Measurements from ENCODE around the gene SLC25A52.

SLC25A52 gene

GRCh38 chr18:31783059-31783458 is 22.4 kb upstream of the SLC25A52 start:
- no peak for TF ChIP-seq CTCF (IDR thresholded peaks at IDR 0.05; ENCODE audit: low read length)
- TF ChIP-seq EZH2 (IDR thresholded peaks at IDR 0.05; ENCODE audit: borderline replicate concordance, low read length) = no peak
- Histone ChIP-seq H3K4me2 (ENCODE audit: low read length) (no peak overlapping the region), H3K79me2 (ENCODE audit: insufficient read depth, low read length) (no peaks in the 10 kb centered on the region), H4K20me1 (ENCODE audit: insufficient read depth, low read length) (no peaks in the 10 kb centered on the region), H3K4me1 (ENCODE audit: insufficient read depth, low read length, severe bottlenecking) (no peaks in the 10 kb centered on the region), H3K9me2 (ENCODE audit: low read depth, low read length) (no peaks in the 10 kb centered on the region), H2AFZ (ENCODE audit: low read length) (no peak overlapping the region), H3K9ac (ENCODE audit: low read length) (no peak overlapping the region), H3K27ac (ENCODE audit: low read depth, low read length, poor library complexity, severe bottlenecking) (no peak overlapping the region), H3K4me3 (ENCODE audit: low read depth, low read length, poor library complexity, severe bottlenecking) (no peak overlapping the region), H3F3A (ENCODE audit: insufficient read depth, low read length) (no peaks in the 10 kb centered on the region), H3K9me3 (ENCODE audit: low read length) (peaks cover 8% of the 10 kb centered on the region; the same call in 1 of the 2 replicates), H3K27me3 (ENCODE audit: insufficient read depth, low read length) (no peaks in the 10 kb centered on the region), H3K36me3 (ENCODE audit: insufficient read depth, low read length) (no peaks in the 10 kb centered on the region)

GRCh38 chr18:31778391-31778950 is 17.8 kb upstream of the SLC25A52 start:
- Histone ChIP-seq H3K27ac (ENCODE audit: low read depth, low read length, poor library complexity, severe bottlenecking) (no peak overlapping the region), H3K9ac (ENCODE audit: low read length) (no peak overlapping the region), H3K4me2 (ENCODE audit: low read length) (no peak overlapping the region), H3K4me1 (ENCODE audit: insufficient read depth, low read length, severe bottlenecking) (no peaks in the 10 kb centered on the region), H4K20me1 (ENCODE audit: insufficient read depth, low read length) (no peaks in the 10 kb centered on the region), H2AFZ (ENCODE audit: low read length) (no peak overlapping the region), H3K27me3 (ENCODE audit: insufficient read depth, low read length) (no peaks in the 10 kb centered on the region), H3K36me3 (ENCODE audit: insufficient read depth, low read length) (no peaks in the 10 kb centered on the region), H3F3A (ENCODE audit: insufficient read depth, low read length) (no peaks in the 10 kb centered on the region), H3K4me3 (ENCODE audit: low read depth, low read length, poor library complexity, severe bottlenecking) (no peak overlapping the region), H3K9me2 (ENCODE audit: low read depth, low read length) (no peaks in the 10 kb centered on the region), H3K9me3 (ENCODE audit: low read length) (peaks cover 8% of the 10 kb centered on the region; the same call in 1 of the 2 replicates), H3K79me2 (ENCODE audit: insufficient read depth, low read length) (no peaks in the 10 kb centered on the region)
- no peak for TF ChIP-seq EZH2 (IDR thresholded peaks at IDR 0.05; ENCODE audit: borderline replicate concordance, low read length)
- no peak for TF ChIP-seq CTCF (IDR thresholded peaks at IDR 0.05; ENCODE audit: low read length)

GRCh38 chr18:31776093-31776492 is 15.4 kb upstream of the SLC25A52 start:
- H3K9me3 ChIP-seq (ENCODE audit: low read length) = peaks cover 8% of the 10 kb centered on the region; the same call in 1 of the 2 replicates
- no peak overlapping the region for H3K4me3 ChIP-seq (ENCODE audit: low read depth, low read length, poor library complexity, severe bottlenecking)
- no peak overlapping the region for H3K27ac ChIP-seq (ENCODE audit: low read depth, low read length, poor library complexity, severe bottlenecking)
- TF ChIP-seq EZH2 (IDR thresholded peaks at IDR 0.05; ENCODE audit: borderline replicate concordance, low read length) (no peak), CTCF (IDR thresholded peaks at IDR 0.05; ENCODE audit: low read length) (no peak)
- no peaks in the 10 kb centered on the region for H3K79me2 ChIP-seq (ENCODE audit: insufficient read depth, low read length)
- H3K4me1 ChIP-seq (ENCODE audit: insufficient read depth, low read length, severe bottlenecking) = no peaks in the 10 kb centered on the region
- H3K9me2 ChIP-seq (ENCODE audit: low read depth, low read length) = no peaks in the 10 kb centered on the region
- no peaks in the 10 kb centered on the region for H4K20me1 ChIP-seq (ENCODE audit: insufficient read depth, low read length)
- H3K36me3 ChIP-seq (ENCODE audit: insufficient read depth, low read length) = no peaks in the 10 kb centered on the region
- H3K9ac ChIP-seq (ENCODE audit: low read length) = no peak overlapping the region
- H3K27me3 ChIP-seq (ENCODE audit: insufficient read depth, low read length) = no peaks in the 10 kb centered on the region
- H2AFZ ChIP-seq (ENCODE audit: low read length) = no peak overlapping the region
- no peak overlapping the region for H3K4me2 ChIP-seq (ENCODE audit: low read length)
- H3F3A ChIP-seq (ENCODE audit: insufficient read depth, low read length) = no peaks in the 10 kb centered on the region
